CD4-positive, alpha-beta T cell treated with Interleukin-12 subunit alpha and Interleukin-12 subunit beta, for 1 hour (primary cell): ENCODE data around the gene OR8K1.

Experiments used
- DNase-seq: peaks from one replicate; pipeline ENCODE4 v3.0.0-alpha.2; 2020

The OR8K1 gene

DNA sequence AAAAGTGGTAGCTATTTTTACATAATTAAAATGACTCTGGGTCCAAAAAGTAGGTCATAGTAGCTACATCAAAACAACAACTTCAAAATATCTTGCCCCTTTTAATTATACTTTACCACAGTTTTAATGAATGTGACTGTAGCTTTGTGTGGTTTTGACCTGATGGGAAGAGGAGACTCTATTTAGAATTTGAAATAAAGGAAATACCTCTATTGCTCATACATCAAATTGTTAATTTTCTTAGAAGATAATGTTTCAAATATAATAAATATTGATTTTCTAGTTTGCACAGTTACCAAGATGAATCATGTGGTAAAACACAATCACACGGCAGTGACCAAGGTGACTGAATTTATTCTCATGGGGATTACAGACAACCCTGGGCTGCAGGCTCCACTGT is at the start of gene OR8K1:
Gene OR8K1, plus strand, starts transcription at position 301 of the 400 bp plus-strand sequence. Its CDS starts 0 bp downstream, at position 301.
- DNase-seq, result no peak

DNA sequence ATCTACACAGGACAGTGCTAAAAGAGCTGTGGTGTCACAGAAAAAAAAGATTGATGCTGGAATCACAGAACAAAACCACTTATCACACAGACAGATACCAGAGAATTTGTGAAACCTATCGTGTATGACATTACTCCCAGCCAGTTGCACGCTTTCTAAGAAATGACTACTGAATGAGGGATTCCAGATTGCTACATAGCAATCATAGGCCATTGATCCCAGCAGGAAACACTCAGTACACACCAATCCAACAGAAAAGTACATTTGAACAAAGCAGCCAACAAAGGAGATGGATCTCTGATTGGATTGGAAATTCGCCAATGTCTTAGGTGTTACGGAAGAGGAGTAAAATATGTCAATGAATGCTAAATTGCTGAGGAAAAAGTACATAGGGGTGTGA is 48.9 kb upstream of the OR8K1 start:
- DNase-seq, result no peak

DNA sequence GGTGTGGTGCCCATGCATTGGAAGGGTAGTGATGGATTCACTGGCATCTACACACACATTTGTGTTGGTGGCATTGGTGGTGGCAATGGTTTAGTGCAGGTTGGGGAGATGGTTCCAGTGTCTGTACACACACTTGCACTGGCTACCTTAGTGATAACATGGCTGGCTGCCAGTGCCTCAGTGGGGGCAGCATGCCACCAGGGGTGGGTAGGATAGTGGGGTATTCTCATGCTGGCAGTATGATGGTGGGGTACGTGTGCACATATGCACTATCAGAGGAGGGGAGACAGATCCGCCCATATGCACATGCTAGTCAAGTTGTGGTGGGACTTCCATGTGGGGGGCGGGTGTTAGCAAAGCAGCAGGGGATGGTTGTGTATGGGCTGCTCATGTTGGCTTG is 38.0 kb upstream of the OR8K1 start:
- DNase-seq, result no peak

DNA sequence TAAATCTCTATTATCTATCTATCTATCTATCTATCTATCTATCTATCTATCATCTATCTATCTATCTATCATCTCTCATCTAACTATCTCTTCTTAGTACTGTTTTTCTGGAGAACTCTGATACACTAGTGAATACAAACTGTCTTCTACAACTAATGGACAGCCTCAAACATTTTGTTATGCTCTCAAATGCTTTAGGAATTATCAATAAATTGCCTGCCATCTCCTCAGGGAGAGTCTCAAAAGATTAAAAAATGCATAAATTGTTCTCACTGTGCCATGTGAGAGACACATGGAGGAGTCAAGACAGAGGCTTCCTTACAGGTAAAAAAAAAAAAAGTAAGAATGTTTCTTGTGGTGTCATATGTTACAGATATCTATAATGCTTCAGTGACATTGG is 31.0 kb upstream of the OR8K1 start, which contains the start of gene OR8K3:
Gene OR8K3, plus strand, starts transcription at position 301 of the 400 bp plus-strand sequence. CDS start 3,163 bp downstream, outside the sequence.
- DNase-seq, result no peak

DNA sequence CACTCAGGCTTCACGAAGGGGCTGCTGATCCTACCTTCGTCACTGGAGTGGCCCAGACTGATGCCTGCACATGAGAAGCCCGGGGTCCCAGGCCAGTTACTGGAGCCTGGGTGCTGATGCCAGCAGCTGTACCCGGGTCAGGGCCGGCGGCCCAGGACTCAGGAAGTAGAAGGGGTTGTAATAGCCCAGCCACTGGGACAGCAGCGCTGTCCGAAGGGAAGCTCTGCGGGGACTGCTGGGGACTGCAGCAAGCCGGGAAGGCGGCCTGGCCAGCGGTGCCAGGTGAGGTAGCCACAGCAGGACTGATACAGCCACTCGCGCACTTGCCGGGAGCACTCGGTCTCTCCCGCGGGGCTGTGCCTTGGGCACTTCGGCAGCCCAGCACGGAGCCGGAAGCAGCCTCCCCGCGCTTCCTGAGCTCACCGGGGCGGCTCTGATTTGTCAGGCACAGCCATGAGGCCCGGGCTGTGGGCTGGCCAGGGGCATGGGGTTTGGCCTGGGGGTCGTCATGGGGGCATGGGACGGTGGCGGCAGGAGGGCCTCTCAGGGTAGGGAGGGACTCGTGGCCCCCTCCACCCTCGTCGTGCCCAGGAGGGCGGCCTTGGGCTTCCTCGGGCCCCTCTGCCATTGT is 13.9 kb upstream of the OR8K1 start:
- DNase-seq, result no peak

DNA sequence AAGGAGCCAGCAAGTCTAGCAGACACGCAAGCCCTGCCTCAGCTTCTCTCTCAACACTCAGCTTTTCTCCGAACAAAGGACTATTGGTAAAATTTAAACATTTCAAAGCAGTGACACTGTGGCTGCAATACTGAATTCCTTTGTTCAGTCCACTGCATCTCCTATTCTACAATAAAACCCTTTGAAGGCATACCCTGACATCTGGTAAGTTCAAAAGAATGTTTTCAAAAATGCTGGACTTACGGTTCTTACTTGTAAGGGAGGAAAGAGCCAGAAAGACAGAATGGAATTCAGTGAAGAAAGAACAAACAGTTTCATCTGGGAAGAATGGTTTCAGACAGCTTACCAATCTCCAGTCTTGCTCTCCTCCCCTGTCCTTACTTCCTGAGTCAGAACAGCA is 12.7 kb upstream of the OR8K1 start:
- no peak for DNase-seq

DNA sequence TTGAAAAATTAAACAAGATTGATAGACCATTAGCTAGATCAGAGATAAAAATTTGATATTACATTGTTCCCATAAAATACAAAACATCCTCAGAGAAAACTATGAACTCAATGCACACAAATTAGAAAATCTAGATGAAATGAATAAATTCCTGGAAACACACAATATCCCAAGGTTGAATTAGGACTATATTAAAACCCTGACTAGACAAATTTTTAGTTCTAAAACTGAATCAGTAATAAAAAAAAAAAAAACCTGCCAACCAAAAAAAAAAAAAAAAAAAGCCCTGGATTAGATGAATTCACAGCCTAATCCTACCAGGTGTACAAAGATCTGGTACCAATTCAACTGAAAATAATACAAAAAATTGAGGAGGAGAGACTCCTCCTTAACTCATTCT is 5.5 kb upstream of the OR8K1 start:
- DNase-seq, result no peak

DNA sequence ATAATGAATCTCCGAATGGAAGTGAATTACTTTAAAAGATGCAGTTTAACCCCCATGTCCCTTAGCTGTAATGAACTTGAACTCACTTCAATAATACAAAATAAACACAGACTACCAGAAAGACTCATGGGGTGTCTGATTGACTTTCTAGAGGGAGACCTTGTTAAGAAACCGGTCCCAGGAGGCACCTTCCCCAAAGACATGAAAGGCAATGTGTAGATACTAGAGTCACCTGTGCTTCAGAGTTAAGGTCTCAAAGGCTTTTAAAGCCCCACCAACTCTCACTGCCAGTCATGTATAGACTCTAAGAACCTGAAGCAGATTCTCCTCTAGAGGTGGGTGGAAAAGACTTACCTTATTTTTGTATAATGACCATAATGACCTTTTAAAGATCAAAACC is 8.2 kb downstream of the OR8K1 start, which contains the start of gene OR8J1:
Gene OR8J1, plus strand, starts transcription at position 301 of the 400 bp plus-strand sequence. CDS start 5,956 bp downstream, outside the sequence.
- DNase-seq, result no peak

DNA sequence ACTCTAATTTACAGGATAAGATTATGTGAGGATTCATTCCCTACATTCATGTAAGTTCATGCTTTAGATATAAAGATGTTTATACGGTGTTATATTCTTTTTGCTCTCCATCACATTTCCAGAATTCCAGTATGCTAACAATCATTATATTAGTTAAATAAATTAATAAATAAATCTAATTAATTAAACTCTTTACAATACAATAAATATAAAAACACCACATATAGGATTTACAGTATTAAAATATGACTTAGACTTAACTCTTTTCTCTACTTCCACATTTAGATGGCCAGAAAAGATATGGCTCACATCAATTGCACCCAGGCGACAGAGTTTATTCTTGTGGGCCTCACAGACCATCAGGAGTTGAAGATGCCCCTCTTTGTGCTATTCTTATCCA is 29.5 kb downstream of the OR8K1 start, which contains the start of gene OR8U1:
Gene OR8U1, plus strand, starts transcription at position 301 of the 400 bp plus-strand sequence. Its CDS starts 0 bp downstream, at position 301.
- no peak for DNase-seq

DNA sequence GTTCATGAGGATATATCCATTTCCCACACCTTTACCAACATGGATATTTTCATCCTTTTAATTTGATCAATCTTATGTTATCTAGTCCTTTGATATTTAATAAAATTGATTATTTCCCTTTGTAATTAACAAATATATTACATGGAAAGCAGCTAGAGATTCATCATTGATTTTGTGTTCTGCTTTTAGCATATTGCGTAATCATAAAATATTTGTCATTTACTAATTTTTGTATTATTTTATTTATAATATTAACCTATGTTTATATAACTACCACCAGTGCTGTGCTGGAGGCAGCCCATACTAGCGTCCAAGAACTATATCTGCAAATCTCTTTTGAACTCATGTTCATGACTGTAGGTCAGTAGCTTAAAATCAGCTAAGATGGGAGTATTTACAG is 34.3 kb downstream of the OR8K1 start:
- no peak for DNase-seq

DNA sequence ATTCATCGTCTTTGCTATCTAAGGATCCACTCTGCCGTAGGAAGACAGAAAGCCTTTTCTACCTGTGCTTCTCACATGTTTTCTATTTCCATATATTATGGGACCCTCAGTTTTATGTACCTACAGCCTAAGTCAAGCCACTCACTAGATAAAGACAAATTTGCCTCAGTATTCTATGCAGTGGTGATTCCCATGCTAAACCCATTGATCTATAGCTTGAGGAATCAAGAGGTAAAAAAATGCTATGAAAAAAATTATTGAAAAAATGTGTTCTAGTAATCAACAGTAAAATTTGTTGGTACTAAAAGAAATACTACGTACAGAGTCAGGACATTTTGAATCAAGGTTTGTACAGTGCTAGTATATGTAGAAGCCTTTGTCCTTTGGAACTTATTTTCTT is 48.5 kb downstream of the OR8K1 start:
- DNase-seq, result no peak

DNA sequence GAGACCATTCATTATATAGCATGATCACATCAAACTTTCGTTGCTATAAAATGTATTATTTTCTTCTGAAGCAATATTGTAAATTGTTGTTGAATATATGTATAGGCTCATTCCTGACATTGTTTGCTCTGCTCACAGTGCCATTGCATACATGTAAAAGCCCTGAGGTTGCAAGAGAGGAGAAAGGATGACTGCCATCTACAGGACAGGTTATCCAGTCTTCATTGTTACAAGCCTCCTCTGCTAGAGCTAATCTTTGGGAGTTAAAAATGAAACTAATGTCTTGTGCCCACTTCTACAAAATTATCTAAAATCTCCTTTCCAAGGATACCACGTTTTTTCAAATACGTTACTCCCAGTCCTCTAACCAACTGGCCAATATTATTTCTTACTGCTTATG is 50.2 kb downstream of the OR8K1 start:
- no peak for DNase-seq
